GM23338 (cell line): ENCODE results near the gene DOCK4. TPM values are rescaled to one million over a fixed set of nuclear protein-coding genes. Genes with fewer than 3 reads are reported as not detected.

Source experiments
- ATAC-seq: fragments of 200-7000 bp; cut with Tn5 transposase; 3 replicates; pipeline ENCODE4 v1.9.1; 2020
- DNase-seq: peaks from one replicate; pipeline ENCODE4 v3.0.0-alpha.2; 2015; ENCODE audit warnings: low spot score
- H2AFZ ChIP-seq: fragments of 200-600 bp; sonication (generic); 2 replicates; pipeline ENCODE4 v1.8.0; 2016; ENCODE audit warnings: antibody characterized with exemption, mild to moderate bottlenecking, moderate library complexity
- H3F3A ChIP-seq: fragments of 200-600 bp; sonication (generic); replicated peaks from 2 replicates; pipeline ENCODE4 v1.8.0; 2017; ENCODE audit warnings: antibody characterized with exemption, mixed run types, low read depth
- H3K27ac ChIP-seq: fragments of 200-600 bp; sonication (generic); 2 replicates; pipeline ENCODE4 v1.6.1; 2016; ENCODE audit warnings: low read depth
- H3K27me3 ChIP-seq: fragments of 200-600 bp; sonication (generic); 2 replicates; pipeline ENCODE4 v1.8.0; 2016; ENCODE audit warnings: mild to moderate bottlenecking, mixed run types, moderate library complexity; ENCODE audit not compliant: insufficient read depth
- H3K36me3 ChIP-seq: fragments of 200-600 bp; sonication (generic); 2 replicates; pipeline ENCODE4 v1.8.0; 2016; ENCODE audit warnings: mild to moderate bottlenecking; ENCODE audit not compliant: insufficient read depth
- H3K4me1 ChIP-seq: fragments of 200-600 bp; sonication (generic); 2 replicates; pipeline ENCODE4 v1.8.0; 2016; ENCODE audit warnings: mild to moderate bottlenecking, moderate library complexity; ENCODE audit not compliant: insufficient read depth
- H3K4me2 ChIP-seq: fragments of 200-600 bp; sonication (generic); 2 replicates; pipeline ENCODE4 v1.7.1; 2017; ENCODE audit warnings: mixed run types
- H3K4me3 ChIP-seq: fragments of 200-600 bp; sonication (generic); 2 replicates; pipeline ENCODE4 v1.6.1; 2016; ENCODE audit warnings: mixed run types
- H3K79me2 ChIP-seq: fragments of 200-600 bp; sonication (generic); replicated peaks from 2 replicates; pipeline ENCODE4 v1.8.0; 2017; ENCODE audit warnings: mild to moderate bottlenecking; ENCODE audit not compliant: insufficient read depth
- H3K9me2 ChIP-seq: fragments of 200-600 bp; sonication (generic); 2 replicates; pipeline ENCODE4 v1.8.0; 2017; ENCODE audit not compliant: insufficient read depth
- H4K20me1 ChIP-seq: fragments of 200-600 bp; sonication (generic); replicated peaks from 2 replicates; pipeline ENCODE4 v1.8.0; 2017; ENCODE audit warnings: mild to moderate bottlenecking; ENCODE audit not compliant: insufficient read depth
- H3K27ac Mint-ChIP-seq: 2 replicates; pipeline ENCODE4 v1.8.0; 2020; ENCODE audit warnings: inconsistent platforms, mild to moderate bottlenecking, moderate library complexity, mixed read lengths
- H3K27me3 Mint-ChIP-seq: 3 replicates; pipeline ENCODE4 v1.8.0; 2022; ENCODE audit warnings: low read depth, mild to moderate bottlenecking, moderate library complexity, mixed read lengths, inconsistent platforms; ENCODE audit not compliant: insufficient read depth, poor library complexity
- H3K36me3 Mint-ChIP-seq: 3 replicates; pipeline ENCODE4 v1.8.0; 2021; ENCODE audit warnings: low read depth, mild to moderate bottlenecking, inconsistent platforms, moderate library complexity, mixed read lengths
- H3K4me1 Mint-ChIP-seq: 3 replicates; pipeline ENCODE4 v1.8.0; 2020; ENCODE audit warnings: mild to moderate bottlenecking, inconsistent platforms, mixed read lengths
- H3K4me3 Mint-ChIP-seq: 3 replicates; pipeline ENCODE4 v1.8.0; 2021; ENCODE audit warnings: moderate library complexity, mild to moderate bottlenecking, inconsistent platforms, mixed read lengths
- H3K9me3 Mint-ChIP-seq: 3 replicates; pipeline ENCODE4 v1.8.0; 2020; ENCODE audit warnings: moderate library complexity, mild to moderate bottlenecking, inconsistent platforms, mixed read lengths
- CTCF ChIP-seq, 2 experiments: fragments of 200-600 bp in 1 of 2; sonication (generic) in 1 of 2; conservative IDR thresholded peaks; 2 replicates each; pipeline versions ENCODE4 v1.5.1 to v1.6.1; 2016 to 2017; ENCODE audit warnings: antibody characterized with exemption in 2 of 2, low read depth in 2 of 2, mild to moderate bottlenecking in 2 of 2, moderate library complexity in 1 of 2
- ETS1 ChIP-seq: IDR thresholded peaks from 2 replicates; pipeline ENCODE4 v1.6.1; 2016; ENCODE audit warnings: antibody characterized with exemption
- EZH2 ChIP-seq: fragments of 200-600 bp; sonication (generic); IDR thresholded peaks from one replicate; pipeline ENCODE4 v1.8.0; 2017; ENCODE audit warnings: antibody characterized with exemption, mild to moderate bottlenecking, low read depth; ENCODE audit not compliant: unreplicated experiment
- EZH2phosphoT487 ChIP-seq: fragments of 200-600 bp; sonication (generic); IDR thresholded peaks from one replicate; pipeline ENCODE4 v1.8.1; 2018; ENCODE audit warnings: antibody characterized with exemption; ENCODE audit not compliant: unreplicated experiment
- NANOG ChIP-seq: IDR thresholded peaks from 2 replicates; pipeline ENCODE4 v1.6.1; 2016; ENCODE audit warnings: antibody characterized with exemption, borderline replicate concordance
- POLR2AphosphoS5 ChIP-seq: IDR thresholded peaks from 2 replicates; pipeline ENCODE4 v1.6.1; 2016; ENCODE audit warnings: antibody characterized with exemption, low read depth
- REST ChIP-seq: IDR thresholded peaks from one replicate; pipeline ENCODE4 v1.6.1; 2018; ENCODE audit warnings: antibody characterized with exemption; ENCODE audit not compliant: unreplicated experiment
- STAT1 ChIP-seq: IDR thresholded peaks from one replicate; pipeline ENCODE4 v1.6.1; 2016; ENCODE audit warnings: antibody characterized with exemption; ENCODE audit not compliant: unreplicated experiment
- ZNF114 ChIP-seq: fragments of 250-450 bp; sonication (Bioruptor Pico); IDR thresholded peaks from 2 replicates; pipeline ENCODE4 v1.5.0; 2020; ENCODE audit warnings: mild to moderate bottlenecking, moderate library complexity
- ZNF331 ChIP-seq: fragments of 250-450 bp; sonication (Bioruptor Pico); IDR thresholded peaks from 2 replicates; pipeline ENCODE4 v1.5.0; 2020; ENCODE audit warnings: low read depth, mild to moderate bottlenecking, moderate library complexity
- ZNF462 ChIP-seq: fragments of 250-450 bp; sonication (Bioruptor Pico); IDR thresholded peaks from 2 replicates; pipeline ENCODE4 v1.5.0; 2020; ENCODE audit warnings: mild to moderate bottlenecking, moderate library complexity
- polyA plus RNA-seq: library from polyadenylated mRNA; unstranded; fragments of >200 nt; fragmentation: Nextera tagmentation; extraction: Ambion mirVana; gene quantifications from 2 replicates; pipeline ENCODE4 v1.2.1, GENCODE V29; 2016
- total RNA-seq: library from RNA; depleted of rRNA; stranded (reverse); fragments of >200 nt; shearing (Covaris generic); gene quantifications from 2 replicates; pipeline ENCODE4 v1.2.3, GENCODE V29; 2014

Gene DOCK4
- total and polyA plus RNA-seq, 2 experiments from 2014 or later, result 6.3 to 33.8 TPM

- TF ChIP-seq ETS1 (no peak), NANOG (no peak), POLR2AphosphoS5 (no peak), ZNF331 (CRISPR knock-in tag) (no peak), EZH2 (no peak)
These were observed 83.4 kb downstream of the DOCK4 start (continued) for GRCh38 chr7:112122798-112123197.

GRCh38 chr7:112122144-112122543 lies 84.1 kb downstream of the DOCK4 start:
- Mint-ChIP-seq H3K4me1 (peaks cover 18% of the 10 kb centered on the region), H3K27ac (no peak overlapping the region), H3K36me3 (peaks cover 3% of the 10 kb centered on the region; the same call in 1 of the 3 replicates), H3K9me3 (0 out of 3 replicates have a peak, but pooled peaks cover 3% of the 10 kb centered on the region), H3K27me3 (peaks cover 3% of the 10 kb centered on the region), H3K4me3 (no peak overlapping the region)
- no peak overlapping the region for H3K4me2 ChIP-seq
- no peak overlapping the region for H3K4me3 ChIP-seq
- no peak for DNase-seq
- H3K36me3 ChIP-seq, result no peaks in the 10 kb centered on the region
- no peaks in the 10 kb centered on the region for H3F3A ChIP-seq
- no peaks in the 10 kb centered on the region; the same call in none of the 2 replicates for H4K20me1 ChIP-seq
- no peaks in the 10 kb centered on the region for H3K27me3 ChIP-seq
- H3K4me1 ChIP-seq, result no peaks in the 10 kb centered on the region; the same call in 1 of the 2 replicates
- H3K27ac ChIP-seq, result no peak overlapping the region
- ATAC-seq, result no peak
- H3K79me2 ChIP-seq, result peaks cover 56% of the 10 kb centered on the region
- H2AFZ ChIP-seq, result no peak overlapping the region
- no peaks in the 10 kb centered on the region; the same call in 1 of the 2 replicates for H3K9me2 ChIP-seq
- TF ChIP-seq POLR2AphosphoS5, result no peak
- TF ChIP-seq ZNF114 (CRISPR knock-in tag), result no peak
- TF ChIP-seq EZH2, result no peak
- no peak for TF ChIP-seq EZH2phosphoT487
- no peak for TF ChIP-seq CTCF (conservative IDR thresholded peaks at IDR 0.05; ENCODE audit: low read depth in 2 of 2)
- TF ChIP-seq STAT1, result no peak
- no peak for TF ChIP-seq ZNF462 (CRISPR knock-in tag)
- no peak for TF ChIP-seq ETS1
- TF ChIP-seq ZNF331 (CRISPR knock-in tag), result no peak
- no peak for TF ChIP-seq REST
